Measurements from ENCODE around the gene CARS1. TPM values are rescaled to one million over a fixed set of nuclear protein-coding genes. Genes with fewer than 3 reads are reported as not detected.

The CARS1 gene
- total and polyA plus RNA-seq, 7 donors = 24.2 to 78.6 (median 52.0) TPM

DNA sequence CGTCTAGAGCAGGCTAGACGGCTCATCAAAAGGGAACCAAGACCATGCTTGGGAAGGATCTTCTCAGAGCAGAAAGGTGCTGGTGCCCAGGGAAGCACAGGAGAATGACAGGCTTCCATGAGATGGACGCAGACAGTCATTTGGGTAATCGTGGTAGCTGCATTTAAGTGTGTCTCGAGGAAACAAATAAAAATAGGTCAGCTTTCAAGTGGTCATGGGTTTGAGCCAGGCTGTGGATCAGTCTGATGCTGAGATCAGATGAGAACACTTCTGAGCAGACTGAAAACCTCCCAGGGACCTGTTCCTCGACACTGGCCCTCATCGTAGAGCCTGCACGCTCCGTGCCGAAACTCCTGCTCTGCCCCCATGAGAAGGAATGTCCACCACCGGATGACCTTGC is 4.7 kb downstream of the CARS1 start:
- H3K27ac ChIP-seq = peak overlapping the region; percentile 7
- H3K4me1 ChIP-seq = peaks cover 47% of the 10 kb centered on the region

DNA sequence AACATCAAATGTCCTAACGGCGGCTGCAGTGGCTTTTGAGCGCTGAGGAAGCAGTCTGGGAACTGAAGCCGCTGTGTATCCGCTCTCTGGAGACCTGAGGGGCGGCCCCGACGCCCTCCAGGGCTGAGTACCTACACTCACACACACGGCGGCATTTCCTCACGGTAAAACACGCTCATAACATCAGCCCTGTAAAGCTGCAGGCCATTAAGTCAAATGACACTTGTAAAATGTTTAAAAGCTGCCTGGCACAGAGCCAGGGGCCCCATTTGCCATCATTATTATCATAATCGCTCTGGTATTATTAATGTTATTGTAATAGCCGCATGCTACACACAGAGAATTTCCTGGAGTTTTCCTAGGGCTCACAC is 5.1 kb downstream of the CARS1 start:
- intact Hi-C loops (cut with DNase I) = loop anchor here in 1 of 2 donors (10.0 kb wide), 1 partner anchor 113 kb away; the partner anchor contains the start of gene OSBPL5
- Histone ChIP-seq H3K9me3 (no peaks in the 10 kb centered on the region), H3K27me3 (ENCODE audit: insufficient read depth in 3 of 3, low read length in 2 of 3) (no peaks in the 10 kb centered on the region), H3K36me3 (ENCODE audit: insufficient read depth in 1 of 2, low read depth in 1 of 2) (peaks cover 6 to 14% of the 10 kb centered on the region in 2 donors), H3K4me1 (peaks cover 47% of the 10 kb centered on the region), H3K4me3 (no peak overlapping the region), H3K27ac (no peak overlapping the region)
- no peak for DNase-seq
- TF ChIP-seq, protein P1, sequence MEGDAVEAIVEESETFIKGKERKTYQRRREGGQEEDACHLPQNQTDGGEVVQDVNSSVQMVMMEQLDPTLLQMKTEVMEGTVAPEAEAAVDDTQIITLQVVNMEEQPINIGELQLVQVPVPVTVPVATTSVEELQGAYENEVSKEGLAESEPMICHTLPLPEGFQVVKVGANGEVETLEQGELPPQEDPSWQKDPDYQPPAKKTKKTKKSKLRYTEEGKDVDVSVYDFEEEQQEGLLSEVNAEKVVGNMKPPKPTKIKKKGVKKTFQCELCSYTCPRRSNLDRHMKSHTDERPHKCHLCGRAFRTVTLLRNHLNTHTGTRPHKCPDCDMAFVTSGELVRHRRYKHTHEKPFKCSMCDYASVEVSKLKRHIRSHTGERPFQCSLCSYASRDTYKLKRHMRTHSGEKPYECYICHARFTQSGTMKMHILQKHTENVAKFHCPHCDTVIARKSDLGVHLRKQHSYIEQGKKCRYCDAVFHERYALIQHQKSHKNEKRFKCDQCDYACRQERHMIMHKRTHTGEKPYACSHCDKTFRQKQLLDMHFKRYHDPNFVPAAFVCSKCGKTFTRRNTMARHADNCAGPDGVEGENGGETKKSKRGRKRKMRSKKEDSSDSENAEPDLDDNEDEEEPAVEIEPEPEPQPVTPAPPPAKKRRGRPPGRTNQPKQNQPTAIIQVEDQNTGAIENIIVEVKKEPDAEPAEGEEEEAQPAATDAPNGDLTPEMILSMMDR (IDR thresholded peaks at IDR 0.05) = no peak
- ATAC-seq = no peak
- WGBS, 3 donors = 55 to 60% (median 59%) methylated on average over 14 of the region's 14 CpGs

More for the DNA sequence above, 4.7 kb downstream of the CARS1 start:
- Histone ChIP-seq H3K36me3 (ENCODE audit: insufficient read depth in 1 of 2, low read depth in 1 of 2) (peaks cover 6 to 13% of the 10 kb centered on the region in 2 donors), H3K27me3 (ENCODE audit: insufficient read depth in 3 of 3, low read length in 2 of 3) (no peaks in the 10 kb centered on the region), H3K9me3 (no peaks in the 10 kb centered on the region), H3K4me3 (no peak overlapping the region)
- ATAC-seq (no peak), DNase-seq (no peak)
- 66 to 76% (median 72%) methylated on average over 11 of the region's 11 CpGs for WGBS, 3 donors
- intact Hi-C loops (cut with DNase I) = loop anchor here in 1 of 2 donors (10.0 kb wide), 1 partner anchor 112 kb away; the partner anchor contains the start of gene OSBPL5
- TF ChIP-seq, protein P1 (IDR thresholded peaks at IDR 0.05) = no peak

DNA sequence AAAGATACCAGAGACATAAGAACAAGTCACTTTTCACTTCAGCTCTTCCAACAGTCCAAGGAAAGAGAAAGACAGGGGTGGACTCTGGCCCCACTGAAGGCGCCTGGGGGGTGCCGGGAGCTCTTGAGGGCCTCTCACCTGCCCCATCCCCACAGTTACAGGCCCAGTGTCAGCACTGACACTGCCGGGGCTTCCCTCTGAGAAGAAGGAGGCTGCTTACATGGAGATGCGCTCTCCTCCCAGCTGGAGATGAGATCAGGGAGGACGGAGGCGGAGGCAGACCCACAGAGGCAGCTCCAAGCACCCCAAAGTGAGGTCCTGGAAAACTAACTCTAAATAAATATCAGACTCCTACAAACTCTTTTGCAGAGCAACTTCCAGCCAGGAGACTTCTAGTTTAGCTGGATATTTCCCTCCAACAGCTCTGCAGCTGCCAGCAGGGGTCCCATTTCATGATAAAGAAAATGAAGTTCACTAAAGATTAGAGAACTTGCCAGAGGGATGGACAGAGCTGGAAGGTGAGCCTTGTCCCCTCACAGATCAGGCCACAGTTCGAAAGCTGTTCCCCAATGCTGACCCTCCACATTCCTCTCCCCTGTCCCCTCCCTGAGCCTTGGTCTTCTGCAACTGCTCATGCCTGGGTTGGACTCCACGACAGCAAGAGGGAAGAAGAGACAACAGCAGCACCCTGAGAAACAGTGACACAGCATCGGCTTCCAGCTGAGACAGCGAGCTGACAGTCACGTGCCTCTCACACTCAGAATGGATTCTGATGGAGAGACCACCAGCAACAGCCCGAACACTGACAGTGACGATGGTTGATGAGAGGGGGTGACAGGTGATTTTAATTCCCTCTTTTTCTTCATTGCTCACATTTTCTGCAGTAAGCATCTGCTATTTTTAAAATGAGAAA is 5.8 kb downstream of the CARS1 start:
- no peaks in the 10 kb centered on the region for H3K27me3 ChIP-seq (ENCODE audit: insufficient read depth in 3 of 3, low read length in 2 of 3)
- TF ChIP-seq, protein P1 (IDR thresholded peaks at IDR 0.05) = no peak
- no peak overlapping the region for H3K4me3 ChIP-seq
- intact Hi-C loops (cut with DNase I) = loop anchor here in 1 of 2 donors (10.0 kb wide), 1 partner anchor 113 kb away; the partner anchor contains the start of gene OSBPL5
- ATAC-seq = no peak
- peaks cover 51% of the 10 kb centered on the region for H3K4me1 ChIP-seq
- no peak for DNase-seq
- 80 to 85% (median 81%) methylated on average over 13 of the region's 13 CpGs for WGBS, 3 donors
- H3K36me3 ChIP-seq (ENCODE audit: insufficient read depth in 1 of 2, low read depth in 1 of 2) = peaks cover 6 to 14% of the 10 kb centered on the region in 2 donors
- no peaks in the 10 kb centered on the region for H3K9me3 ChIP-seq
- H3K27ac ChIP-seq = no peak overlapping the region

DNA sequence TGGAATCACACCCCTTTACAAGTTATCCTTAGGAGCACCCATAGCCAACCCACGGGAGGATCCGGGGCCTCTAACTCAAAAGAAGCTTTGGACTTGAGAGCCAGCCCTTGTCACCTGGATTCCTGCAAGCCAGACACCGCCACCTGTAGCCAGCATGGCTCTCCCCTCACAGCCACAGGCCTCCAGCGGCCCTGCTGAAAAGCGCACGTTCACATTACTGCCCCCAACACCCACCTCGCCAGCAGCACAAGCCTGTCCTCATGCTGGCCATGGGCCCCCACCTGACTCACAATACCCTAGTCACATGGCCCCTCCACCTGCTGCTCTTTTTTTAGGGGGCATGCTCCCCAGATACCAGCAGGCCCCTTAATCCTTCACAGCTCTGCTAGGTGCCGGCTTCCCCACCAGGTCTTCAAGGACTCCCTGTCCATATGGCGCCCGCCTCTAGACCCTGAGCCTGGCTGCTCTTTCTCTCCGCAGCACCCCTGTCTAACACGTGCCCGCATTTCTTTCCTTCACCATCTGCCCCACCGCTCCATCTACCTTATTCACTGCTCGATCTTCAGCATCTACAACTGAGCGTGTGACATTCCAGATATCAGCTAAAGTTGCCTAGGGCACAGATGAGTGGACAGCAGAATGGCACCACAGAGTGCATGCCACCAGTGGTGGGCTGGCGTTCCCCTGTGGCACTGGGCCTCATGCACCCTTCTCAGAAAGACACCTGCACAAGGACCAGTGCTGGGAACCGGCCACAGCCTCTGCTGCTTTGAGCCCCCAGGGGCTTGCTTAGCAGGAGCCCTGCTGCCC is 6.6 kb downstream of the CARS1 start:
- no peak overlapping the region for H3K4me3 ChIP-seq
- TF ChIP-seq, protein P1 (IDR thresholded peaks at IDR 0.05) = no peak
- intact Hi-C loops (cut with DNase I) = loop anchor here in 1 of 2 donors (10.0 kb wide), 1 partner anchor 114 kb away; the partner anchor contains the start of gene OSBPL5
- H3K27ac ChIP-seq = peak overlapping the region; percentile 81
- H3K9me3 ChIP-seq = no peaks in the 10 kb centered on the region
- H3K4me1 ChIP-seq = peaks cover 51% of the 10 kb centered on the region
- ATAC-seq = peak in 1 of 4 donors; percentile 8
- no peaks in the 10 kb centered on the region for H3K27me3 ChIP-seq (ENCODE audit: insufficient read depth in 3 of 3, low read length in 2 of 3)
- 84 to 91% (median 86%) methylated on average over 18 of the region's 18 CpGs for WGBS, 3 donors
- DNase-seq = no peak
- H3K36me3 ChIP-seq (ENCODE audit: insufficient read depth in 1 of 2, low read depth in 1 of 2) = peaks cover 6 to 14% of the 10 kb centered on the region in 2 donors
